ENCODE measurements around the gene IGF2BP3.

IGF2BP3 gene

GRCh38 chr7:23373151-23374004, 96.9 kb downstream of the IGF2BP3 start:
- peak; percentile 50 for DNase-seq

DNA sequence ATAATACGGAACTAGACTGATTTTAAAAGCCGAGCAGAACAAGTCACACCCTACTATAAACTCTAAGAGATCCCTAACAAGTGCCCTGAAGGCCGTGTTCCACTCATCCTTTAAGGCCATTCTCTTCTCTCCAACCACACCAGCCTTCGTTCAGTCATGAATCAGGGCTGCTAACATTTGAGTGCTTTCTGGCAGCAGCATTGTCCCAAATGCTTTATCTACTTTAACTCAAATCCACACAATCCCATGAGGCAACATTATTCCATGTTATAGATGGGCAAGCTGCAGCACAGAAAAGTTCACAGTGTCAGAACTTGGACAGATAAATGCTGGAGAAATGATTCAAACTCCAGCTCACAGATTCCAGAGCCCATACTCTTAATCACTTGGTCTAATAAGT, 97.7 kb downstream of the IGF2BP3 start:
- no peak for DNase-seq

GRCh38 chr7:23371654-23372053, 98.6 kb downstream of the IGF2BP3 start:
- no peak for DNase-seq

GRCh38 chr7:23369695-23370404, 100.4 kb downstream of the IGF2BP3 start:
- DNase-seq = no peak

GRCh38 chr7:23369100-23369499, 101.2 kb downstream of the IGF2BP3 start:
- no peak for DNase-seq

GRCh38 chr7:23358152-23358674, 112.1 kb downstream of the IGF2BP3 start:
- no peak for DNase-seq

DNA sequence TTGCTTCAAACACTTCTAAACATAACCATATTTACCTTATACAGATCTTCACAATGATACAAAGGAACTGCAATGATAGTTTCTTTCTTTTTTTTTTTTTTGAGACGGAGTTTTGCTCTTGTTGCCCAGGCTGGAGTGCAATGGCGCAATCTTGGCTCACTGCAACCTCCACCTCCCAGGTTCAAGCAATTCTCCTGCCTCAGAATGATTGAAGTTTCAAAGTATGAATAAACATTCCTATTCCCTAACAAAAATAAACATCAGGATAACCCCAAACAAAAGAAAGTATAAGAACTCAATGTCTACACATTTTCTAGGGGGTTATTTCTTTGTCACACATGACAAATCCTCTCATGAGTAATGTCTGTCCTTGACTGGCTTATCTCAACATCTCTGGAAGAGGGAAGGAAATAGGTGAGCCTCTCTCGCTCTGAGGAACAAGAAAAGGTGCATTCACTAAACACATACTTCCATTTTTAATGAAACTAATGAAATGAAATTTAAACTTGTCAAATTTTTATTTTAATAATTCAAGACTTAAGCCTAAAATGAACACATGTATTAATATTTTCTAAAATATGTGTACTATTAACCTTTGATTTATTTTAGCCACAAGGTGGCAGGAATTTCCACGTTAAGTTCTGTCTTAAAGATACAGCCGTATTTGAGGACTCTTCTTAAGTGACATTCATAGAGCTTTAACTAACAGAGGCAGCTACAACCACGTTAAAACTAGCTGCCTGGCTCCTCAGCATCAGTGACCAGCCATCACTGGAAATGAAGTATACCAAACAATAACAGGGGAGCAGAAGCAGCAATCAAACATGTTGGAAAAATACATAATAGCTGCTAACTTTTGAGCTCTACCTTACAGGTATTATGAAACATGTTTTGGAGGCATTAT, 112.8 kb downstream of the IGF2BP3 start:
- DNase-seq = peak; percentile 34

DNA sequence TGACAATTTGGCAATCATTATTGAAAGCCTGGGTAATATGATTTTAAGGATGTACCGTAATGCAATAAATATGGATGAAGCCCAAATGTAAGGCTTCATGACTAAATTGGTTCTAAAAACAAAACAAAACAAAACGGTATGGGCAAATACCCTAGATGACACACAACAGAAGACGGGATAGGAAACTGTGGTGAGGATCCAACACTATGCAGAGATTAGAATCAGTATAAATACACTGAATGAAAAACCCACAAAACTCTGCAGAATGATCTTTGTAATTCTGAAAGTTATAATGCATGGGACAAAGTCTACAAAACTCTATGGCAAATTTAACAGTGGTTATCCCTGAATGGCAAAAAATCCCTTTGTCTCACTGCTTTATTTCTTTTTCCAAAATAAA, 113.6 kb downstream of the IGF2BP3 start:
- DNase-seq = no peak

DNA sequence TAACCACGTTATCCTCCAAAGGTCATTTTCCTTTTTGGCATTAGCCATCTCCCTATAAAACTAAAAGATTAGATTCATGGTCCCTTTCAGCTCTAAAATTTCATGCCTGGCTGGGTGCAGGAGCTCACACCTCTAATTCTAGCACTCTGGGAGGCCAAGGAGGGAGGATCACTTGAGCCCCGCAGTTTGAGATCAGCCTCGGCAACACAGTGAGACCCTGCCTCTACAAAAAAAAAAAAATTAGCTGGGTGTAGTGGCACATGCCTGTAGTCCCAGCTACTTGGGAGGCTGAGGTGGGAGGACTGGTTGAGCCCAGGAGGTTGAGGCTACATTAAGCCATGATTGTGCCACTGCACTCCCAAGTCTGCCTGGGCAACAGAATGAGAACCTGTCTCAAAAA, 114.1 kb downstream of the IGF2BP3 start:
- no peak for DNase-seq

GRCh38 chr7:23353172-23353571, 117.1 kb downstream of the IGF2BP3 start:
- peak; percentile 94 for DNase-seq

- DNase-seq = no peak
Measured at GRCh38 chr7:23350466-23350865, 119.8 kb downstream of the IGF2BP3 start.

GRCh38 chr7:23349484-23350157, 120.7 kb downstream of the IGF2BP3 start:
- no peak for DNase-seq

DNA sequence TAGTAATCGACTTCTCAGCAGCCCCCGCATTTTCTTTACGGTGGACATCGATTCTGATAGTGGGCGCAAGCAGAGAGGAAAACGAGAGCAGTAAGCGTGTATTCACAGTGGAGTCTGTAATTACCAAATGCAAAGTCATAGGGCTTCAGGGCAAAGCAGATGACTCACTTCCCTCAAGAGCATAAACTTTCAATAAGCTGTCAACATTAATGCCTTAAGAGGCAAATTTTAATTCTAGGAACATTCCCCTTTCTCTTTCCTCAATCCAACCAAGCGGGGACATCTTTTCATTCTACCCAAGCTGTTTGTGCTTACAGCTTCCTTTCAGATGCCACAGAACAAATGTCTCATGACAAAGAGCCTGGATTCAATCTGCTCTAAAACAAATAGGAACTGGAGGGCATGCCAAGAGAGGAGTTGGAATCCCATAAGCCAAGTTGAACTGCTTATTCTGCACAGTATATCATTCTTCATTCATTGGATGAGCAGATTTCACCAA, 122.6 kb downstream of the IGF2BP3 start:
- no peak for DNase-seq

DNA sequence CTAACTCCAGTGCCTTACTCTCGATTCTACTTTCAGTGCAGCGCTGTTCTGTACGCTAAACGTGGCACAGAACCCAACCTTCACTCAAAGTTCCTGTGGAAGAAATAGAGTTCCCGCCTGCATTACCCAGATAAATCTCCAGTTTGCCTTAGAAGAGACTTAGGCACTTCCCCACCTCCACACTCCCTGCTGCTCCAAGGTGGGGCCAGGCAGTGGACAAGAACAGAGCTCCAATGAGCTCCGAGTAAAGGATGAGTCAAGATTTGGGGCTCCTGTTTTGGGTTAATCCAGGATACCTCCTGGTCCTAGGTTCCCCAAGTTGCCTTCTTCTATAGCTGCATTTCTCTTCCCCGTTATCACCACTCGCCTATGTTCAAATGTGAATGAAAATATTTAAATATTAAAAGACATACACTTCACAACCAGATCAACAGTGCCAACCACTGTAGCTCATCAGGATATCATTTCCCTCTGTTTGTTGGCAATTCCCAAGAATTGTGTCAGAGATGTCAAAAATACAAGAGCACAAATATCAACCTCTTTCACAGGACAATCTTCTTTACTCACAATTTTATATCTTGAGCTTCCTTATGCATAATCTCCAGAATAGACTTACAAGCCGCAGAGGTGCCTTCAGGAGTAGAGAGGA, 123.1 kb downstream of the IGF2BP3 start:
- DNase-seq = no peak

GRCh38 chr7:23346316-23346715, 124.0 kb downstream of the IGF2BP3 start:
- DNase-seq = no peak

- DNase-seq = no peak
Measured at GRCh38 chr7:23345601-23346000, 124.7 kb downstream of the IGF2BP3 start.

DNA sequence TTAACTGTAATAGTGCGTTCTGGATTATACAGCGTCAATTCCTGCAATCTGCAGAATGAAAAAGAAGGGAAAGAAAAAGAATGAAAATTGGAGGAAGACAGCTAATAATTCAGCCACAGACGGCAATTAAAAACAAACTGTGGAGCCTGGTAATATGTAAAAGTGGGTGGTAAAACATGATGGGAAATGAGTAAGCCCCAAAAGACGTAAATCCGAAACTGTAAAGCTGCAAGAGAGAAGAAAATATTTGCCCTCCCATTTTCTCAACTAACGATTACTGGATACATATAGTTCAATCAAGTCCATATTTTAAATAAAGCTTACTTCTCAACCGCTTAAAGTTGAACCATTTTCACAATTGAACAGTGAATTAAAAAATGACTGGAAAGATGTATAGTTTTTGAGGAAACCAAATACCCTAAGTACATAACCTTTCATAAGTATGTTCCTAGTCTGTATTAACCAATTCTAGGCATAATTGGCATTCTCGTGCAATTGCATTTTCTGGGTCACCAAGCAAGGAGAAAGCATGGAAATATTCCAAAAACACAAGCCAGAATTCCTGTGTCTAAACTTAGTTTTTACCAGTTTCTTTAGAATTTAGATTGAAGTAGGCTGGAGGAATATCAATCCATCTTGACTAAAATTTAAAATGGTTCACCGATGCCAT, 126.3 kb downstream of the IGF2BP3 start:
- no peak for DNase-seq

GRCh38 chr7:23343102-23343501, 127.2 kb downstream of the IGF2BP3 start:
- no peak for DNase-seq

GRCh38 chr7:23341846-23342598, 128.3 kb downstream of the IGF2BP3 start:
- DNase-seq = no peak

DNA sequence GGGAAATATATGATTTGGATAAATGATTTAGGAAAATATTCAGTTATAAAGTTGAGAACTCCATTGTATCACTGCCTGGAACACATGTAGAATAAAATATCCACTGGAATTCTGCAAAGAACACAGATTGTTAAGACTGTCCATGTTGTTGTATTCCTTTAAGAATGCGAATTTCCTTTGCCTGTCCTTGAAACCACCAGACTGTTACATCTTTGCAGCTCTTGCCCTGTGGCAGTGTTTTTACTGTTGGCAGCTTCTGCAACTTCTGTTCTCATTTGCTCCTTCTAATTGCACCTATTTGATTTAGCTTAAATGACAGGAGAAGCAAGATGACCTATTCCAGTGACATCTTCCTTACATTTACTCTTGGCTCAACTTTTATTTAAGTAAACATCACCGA, 131.4 kb downstream of the IGF2BP3 start:
- DNase-seq = no peak
